A549 treated with dexamethasone at 1 μM for 4 hours (cell line): Measurements from ENCODE around the gene TBC1D3G. TPM values are rescaled to one million over a fixed set of nuclear protein-coding genes. Genes with fewer than 3 reads are reported as not detected.

Source experiments
- total RNA-seq: library from RNA; stranded (reverse); fragments of 200-300 nt; extraction: Qiagen RNA extraction; gene quantifications from 5 replicates; pipeline ENCODE4 v1.2.3, GENCODE V29; 2022

TBC1D3G gene
- total RNA-seq = not detected in 5 replicates

DNA sequence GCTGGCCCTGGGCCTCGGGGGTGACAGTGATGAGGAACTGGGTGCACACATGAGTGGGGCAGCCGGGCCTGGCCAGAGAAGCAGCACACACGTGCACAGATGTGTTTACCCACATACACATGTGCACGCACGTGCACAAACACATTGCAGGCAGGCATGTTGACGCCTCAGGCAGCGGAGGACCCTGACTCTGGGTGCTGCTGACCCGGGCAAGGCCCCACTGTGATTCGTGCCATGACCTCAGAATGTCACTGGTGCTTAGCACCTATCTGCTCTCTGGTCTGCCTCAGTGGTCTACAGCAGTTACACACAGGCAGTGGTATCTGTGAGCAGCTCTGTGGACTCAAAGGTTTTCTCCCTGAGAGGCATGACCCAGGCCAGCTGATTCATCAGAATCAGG is at the start of gene TBC1D3G:
Gene TBC1D3G (plus strand): TSS at position 301 of the 400 bp plus-strand sequence. CDS start 1,528 bp downstream, outside the sequence.

Other genes starting within 250 kb of the TBC1D3G start
- not detected in 5 replicates for gene CCL3, start 233.7 kb upstream of the TBC1D3G start, total RNA-seq
- 0.29 TPM in 1 of 5 replicates, not detected in the others for gene CCL4, start 220.1 kb upstream of the TBC1D3G start, total RNA-seq
- 1.1 to 4.4 TPM (median 2.6 TPM) in 5 replicates for gene TBC1D3B, start 147.2 kb upstream of the TBC1D3G start, total RNA-seq
- gene CCL3L1, start 127.1 kb upstream of the TBC1D3G start, total RNA-seq = not detected in 5 replicates
- 0.18 TPM in 1 of 5 replicates, not detected in the others for gene CCL4L2, start 112.8 kb upstream of the TBC1D3G start, total RNA-seq
- gene TBC1D3I, start 59.3 kb upstream of the TBC1D3G start, total RNA-seq = 0.06 to 0.27 TPM (median 0.23 TPM) in 4 of 5 replicates, not detected in the other
- gene TBC1D3H, start 64.6 kb downstream of the TBC1D3G start, total RNA-seq = not detected in 5 replicates
- 70.4 to 86.4 TPM (median 74.6 TPM) in 5 replicates for gene ZNHIT3, start 162.8 kb downstream of the TBC1D3G start, total RNA-seq
- gene MYO19, start 211.0 kb downstream of the TBC1D3G start, total RNA-seq = 47.5 to 61.1 TPM (median 56.7 TPM) in 5 replicates
- 24.6 to 27.9 TPM (median 25.8 TPM) in 5 replicates for gene PIGW, start 211.1 kb downstream of the TBC1D3G start, total RNA-seq
- gene GGNBP2, start 221.0 kb downstream of the TBC1D3G start, total RNA-seq = 57.0 to 69.6 TPM (median 62.7 TPM) in 5 replicates